ENCODE measurements around the gene DDOST. TPM values are rescaled to one million over a fixed set of nuclear protein-coding genes. Genes with fewer than 3 reads are reported as not detected.

DDOST gene
- polyA plus RNA-seq, 1 donor (not counting 4 experiments of a cell fraction or from before 2014, with no cell fraction given) = 263 TPM

GRCh38 chr1:20693623-20694022, 32.5 kb upstream of the DDOST start:
- TF ChIP-seq, protein P1, sequence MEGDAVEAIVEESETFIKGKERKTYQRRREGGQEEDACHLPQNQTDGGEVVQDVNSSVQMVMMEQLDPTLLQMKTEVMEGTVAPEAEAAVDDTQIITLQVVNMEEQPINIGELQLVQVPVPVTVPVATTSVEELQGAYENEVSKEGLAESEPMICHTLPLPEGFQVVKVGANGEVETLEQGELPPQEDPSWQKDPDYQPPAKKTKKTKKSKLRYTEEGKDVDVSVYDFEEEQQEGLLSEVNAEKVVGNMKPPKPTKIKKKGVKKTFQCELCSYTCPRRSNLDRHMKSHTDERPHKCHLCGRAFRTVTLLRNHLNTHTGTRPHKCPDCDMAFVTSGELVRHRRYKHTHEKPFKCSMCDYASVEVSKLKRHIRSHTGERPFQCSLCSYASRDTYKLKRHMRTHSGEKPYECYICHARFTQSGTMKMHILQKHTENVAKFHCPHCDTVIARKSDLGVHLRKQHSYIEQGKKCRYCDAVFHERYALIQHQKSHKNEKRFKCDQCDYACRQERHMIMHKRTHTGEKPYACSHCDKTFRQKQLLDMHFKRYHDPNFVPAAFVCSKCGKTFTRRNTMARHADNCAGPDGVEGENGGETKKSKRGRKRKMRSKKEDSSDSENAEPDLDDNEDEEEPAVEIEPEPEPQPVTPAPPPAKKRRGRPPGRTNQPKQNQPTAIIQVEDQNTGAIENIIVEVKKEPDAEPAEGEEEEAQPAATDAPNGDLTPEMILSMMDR (optimal IDR thresholded peaks at IDR 0.05 in 1 of 3, IDR thresholded peaks at IDR 0.05 in 1 of 3, conservative IDR thresholded peaks at IDR 0.05 in 1 of 3; ENCODE audit: extremely low read depth in 1 of 3, insufficient read depth in 2 of 3, low read length in 3 of 3) = no peak
- no peak for TF ChIP-seq EZH2 (IDR thresholded peaks at IDR 0.05; ENCODE audit: low read length)
- dilution Hi-C loops (cut with MboI; ENCODE audit: extremely low pct_ligation_motif_present, low sequenced_read_pairs) = no loop called here

DNA sequence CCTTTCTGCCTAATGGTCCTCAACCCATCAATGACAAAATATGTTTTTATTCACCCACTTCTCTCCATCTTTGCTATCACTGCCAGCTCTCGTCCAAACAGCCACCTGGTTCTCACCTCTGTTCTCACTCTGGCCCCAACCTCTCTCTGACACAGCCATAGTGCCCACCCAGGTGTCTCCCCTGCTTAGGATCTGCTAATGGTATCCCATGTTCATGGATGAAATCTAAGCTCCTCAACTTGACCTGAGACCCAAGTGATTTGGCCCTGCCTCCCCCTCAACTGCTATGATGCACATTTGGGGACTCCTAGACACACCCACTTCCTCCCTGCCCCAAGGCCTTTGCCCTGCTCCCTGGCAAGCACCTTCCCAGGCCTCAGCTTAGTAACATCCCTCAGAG, 30.7 kb upstream of the DDOST start:
- Histone ChIP-seq H3K9me3 (ENCODE audit: control insufficient read depth, low read depth, low read length) (no peaks in the 10 kb centered on the region), H3K9me1 (ENCODE audit: control insufficient read depth, extremely low read depth, insufficient read depth, low read length) (no peaks in the 10 kb centered on the region), H3K27me3 (ENCODE audit: control insufficient read depth, extremely low read depth, insufficient read depth, low read length) (no peaks in the 10 kb centered on the region), H3K36me3 (ENCODE audit: control insufficient read depth in 2 of 2, extremely low read depth in 1 of 2, insufficient read depth in 2 of 2, low read length in 2 of 2) (peaks cover 0 to 15% of the 10 kb centered on the region in 2 experiments), H2AFZ (ENCODE audit: control insufficient read depth, low read length) (no peak overlapping the region), H4K20me1 (ENCODE audit: control insufficient read depth, extremely low read depth, insufficient read depth, low read length) (no peaks in the 10 kb centered on the region), H3K9ac (ENCODE audit: control insufficient read depth, extremely low read depth, insufficient read depth, low read length) (no peak overlapping the region), H3K4me3 (ENCODE audit: control insufficient read depth in 2 of 3, extremely low read depth in 1 of 3, insufficient read depth in 2 of 3, low read depth in 1 of 3, low read length in 3 of 3) (no peak overlapping the region), H3K4me1 (ENCODE audit: control insufficient read depth, extremely low read depth, insufficient read depth, low read length) (peaks cover 2% of the 10 kb centered on the region), H3K79me2 (ENCODE audit: control insufficient read depth, insufficient read depth, low read length) (no peaks in the 10 kb centered on the region), H3K27ac (ENCODE audit: control insufficient read depth, insufficient read depth, low read length) (no peak overlapping the region), H3K4me2 (ENCODE audit: control insufficient read depth, extremely low read depth, insufficient read depth, low read depth, low read length) (no peak overlapping the region)
- TF ChIP-seq, protein P1 (optimal IDR thresholded peaks at IDR 0.05 in 1 of 3, IDR thresholded peaks at IDR 0.05 in 1 of 3, conservative IDR thresholded peaks at IDR 0.05 in 1 of 3; ENCODE audit: extremely low read depth in 1 of 3, insufficient read depth in 2 of 3, low read length in 3 of 3) = no peak
- FAIRE-seq (no peak), DNase-seq (ENCODE audit: low read depth, low spot score) (no peak)
- dilution Hi-C loops (cut with MboI; ENCODE audit: extremely low pct_ligation_motif_present, low sequenced_read_pairs) = no loop called here

More at GRCh38 chr1:20693623-20694022, 32.5 kb upstream of the DDOST start:
- Histone ChIP-seq H3K9me1 (ENCODE audit: control insufficient read depth, extremely low read depth, insufficient read depth, low read length) (no peaks in the 10 kb centered on the region), H3K4me3 (ENCODE audit: control insufficient read depth in 2 of 3, extremely low read depth in 1 of 3, insufficient read depth in 2 of 3, low read depth in 1 of 3, low read length in 3 of 3) (no peak overlapping the region), H3K27me3 (ENCODE audit: control insufficient read depth, extremely low read depth, insufficient read depth, low read length) (no peaks in the 10 kb centered on the region), H4K20me1 (ENCODE audit: control insufficient read depth, extremely low read depth, insufficient read depth, low read length) (no peaks in the 10 kb centered on the region), H3K36me3 (ENCODE audit: control insufficient read depth in 2 of 2, extremely low read depth in 1 of 2, insufficient read depth in 2 of 2, low read length in 2 of 2) (peaks cover 0 to 11% of the 10 kb centered on the region in 2 experiments), H3K27ac (ENCODE audit: control insufficient read depth, insufficient read depth, low read length) (no peak overlapping the region), H3K9ac (ENCODE audit: control insufficient read depth, extremely low read depth, insufficient read depth, low read length) (no peak overlapping the region), H3K4me1 (ENCODE audit: control insufficient read depth, extremely low read depth, insufficient read depth, low read length) (peaks cover 19% of the 10 kb centered on the region), H3K9me3 (ENCODE audit: control insufficient read depth, low read depth, low read length) (no peaks in the 10 kb centered on the region), H2AFZ (ENCODE audit: control insufficient read depth, low read length) (no peak overlapping the region), H3K4me2 (ENCODE audit: control insufficient read depth, extremely low read depth, insufficient read depth, low read depth, low read length) (no peak overlapping the region), H3K79me2 (ENCODE audit: control insufficient read depth, insufficient read depth, low read length) (no peaks in the 10 kb centered on the region)
- DNase-seq (ENCODE audit: low read depth, low spot score) = no peak
- no peak for FAIRE-seq

Data from keratinocyte (primary cell).